NT2/D1 (cell line): ENCODE results near the gene CAPZB.

ENCODE experiments used
- SUZ12 ChIP-seq: IDR thresholded peaks from 2 replicates; pipeline ENCODE4 v1.6.1; 2011; ENCODE audit not compliant: insufficient read length, insufficient read depth; ENCODE audit errors: extremely low read depth
- YY1 ChIP-seq: IDR thresholded peaks from 2 replicates; pipeline ENCODE4 v1.6.1; 2011; ENCODE audit not compliant: insufficient read length, insufficient read depth
- ZNF274 ChIP-seq: IDR thresholded peaks from 2 replicates; pipeline ENCODE4 v1.6.1; 2011; ENCODE audit warnings: mild to moderate bottlenecking, low read depth, low read length

DNA sequence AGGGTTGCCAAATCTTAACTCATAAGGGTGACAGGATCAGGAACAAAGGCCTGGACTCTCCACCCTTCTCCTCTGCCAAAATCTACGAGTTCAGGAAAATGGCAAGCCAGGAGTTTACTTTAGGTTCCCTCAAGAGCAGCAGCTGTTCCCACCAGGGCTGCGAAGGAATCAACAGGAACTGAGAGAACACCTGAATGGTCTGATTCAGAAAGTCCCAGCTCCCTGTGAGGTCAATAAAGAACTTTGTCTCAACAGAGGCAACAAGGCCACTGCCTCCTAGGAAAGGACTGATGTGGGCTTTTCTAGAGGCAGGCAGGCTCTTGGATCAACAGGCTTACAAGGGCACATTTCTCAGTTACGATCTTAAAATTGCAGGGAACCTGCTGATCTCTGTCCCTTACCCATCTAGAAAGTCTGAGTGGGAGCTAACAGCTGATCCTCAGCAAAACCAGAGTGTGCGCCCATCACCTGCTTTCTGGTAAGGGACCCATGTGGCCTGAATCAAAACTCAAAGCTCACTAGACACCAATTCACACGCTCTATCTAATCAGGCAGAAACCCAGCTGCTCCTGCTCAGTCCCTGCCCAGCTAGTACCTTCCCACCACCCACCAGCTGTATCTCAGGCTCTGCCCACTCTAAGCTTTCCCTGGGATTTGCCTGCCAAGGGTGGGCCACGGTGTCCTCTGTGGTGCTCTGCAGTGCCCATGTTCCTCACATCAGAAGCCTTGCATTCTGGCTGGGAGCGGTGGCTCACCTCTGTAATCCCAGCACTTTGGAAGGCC is 83.1 kb downstream of the CAPZB start:
- TF ChIP-seq YY1 (no peak), ZNF274 (no peak), SUZ12 (no peak)
